ENCODE data around the gene BHMT.

- TF ChIP-seq CTCF (IDR thresholded peaks at IDR 0.05) = no peak
- no peak for TF ChIP-seq POLR2A (IDR thresholded peaks at IDR 0.05)
Observed at GRCh38 chr5:79171635-79172245, 60.1 kb downstream of the BHMT start.
